HepG2 (cell line): ENCODE measurements around the gene COX4I2. TPM values are rescaled to one million over a fixed set of nuclear protein-coding genes. Genes with fewer than 3 reads are reported as not detected.
A peak's percentile ranks its signal among the peaks of the same experiment; 100 is the strongest.

ENCODE experiments used
- BRF2 ChIP-seq: sonication (generic); formaldehyde crosslinking; IDR thresholded peaks from 2 replicates; pipeline ENCODE4 v1.8.1; 2022; ENCODE audit warnings: mild to moderate bottlenecking, missing genetic modification reagents
- GZF1 ChIP-seq: sonication (generic); formaldehyde crosslinking; IDR thresholded peaks from 2 replicates; pipeline ENCODE4 v1.5.1; 2020; ENCODE audit warnings: mild to moderate bottlenecking, missing genetic modification reagents
- MAFF ChIP-seq: IDR thresholded peaks from 2 replicates; pipeline ENCODE4 v1.6.1; 2011; ENCODE audit warnings: low read depth, low read length, improper control_type of control experiment
- NR0B2 ChIP-seq: sonication (generic); formaldehyde crosslinking; IDR thresholded peaks from 2 replicates; pipeline ENCODE4 v1.4.0; 2020; ENCODE audit warnings: mild to moderate bottlenecking, missing genetic modification reagents
- PAXIP1 ChIP-seq: sonication (generic); formaldehyde crosslinking; conservative IDR thresholded peaks from 2 replicates; pipeline ENCODE4 v1.4.0; 2020; ENCODE audit warnings: mild to moderate bottlenecking, missing genetic modification reagents, moderate library complexity
- RBM39 ChIP-seq: fragments of 200-400 bp; formaldehyde crosslinking; IDR thresholded peaks from one replicate; pipeline ENCODE4 v1.6.1; 2018; ENCODE audit warnings: antibody characterized with exemption, mild to moderate bottlenecking, low read depth, low read length; ENCODE audit not compliant: poor library complexity, severe bottlenecking
- REPIN1 ChIP-seq: sonication (generic); formaldehyde crosslinking; IDR thresholded peaks from 2 replicates; pipeline ENCODE4 v1.8.0; 2022; ENCODE audit warnings: missing genetic modification reagents, low read depth, mild to moderate bottlenecking, borderline replicate concordance
- TRIM22 ChIP-seq: fragments of 450-650 bp; IDR thresholded peaks from 2 replicates; pipeline ENCODE4 v1.6.1; 2017
- ZFP90 ChIP-seq: sonication (generic); formaldehyde crosslinking; IDR thresholded peaks from 2 replicates; pipeline ENCODE4 v1.8.0; 2022; ENCODE audit warnings: missing genetic modification reagents, mild to moderate bottlenecking, inconsistent platforms, borderline replicate concordance
- ZNF367 ChIP-seq: sonication (generic); formaldehyde crosslinking; IDR thresholded peaks from 2 replicates; pipeline ENCODE4 v1.4.0; 2020; ENCODE audit warnings: missing genetic modification reagents, borderline replicate concordance
- ZNF574 ChIP-seq: sonication (generic); formaldehyde crosslinking; IDR thresholded peaks from 2 replicates; pipeline ENCODE4 v1.4.0; 2020; ENCODE audit warnings: missing genetic modification reagents
- ZNF781 ChIP-seq: sonication (generic); formaldehyde crosslinking; IDR thresholded peaks from 2 replicates; pipeline ENCODE4 v1.5.1; 2020; ENCODE audit warnings: borderline replicate concordance, mild to moderate bottlenecking, missing genetic modification reagents; ENCODE audit errors: not compliant biosample characterization
- ZXDC ChIP-seq: sonication (generic); formaldehyde crosslinking; IDR thresholded peaks from 2 replicates; pipeline ENCODE4 v1.5.0; 2020; ENCODE audit warnings: mild to moderate bottlenecking, missing genetic modification reagents
- polyA plus RNA-seq, 8 experiments: library from polyadenylated mRNA; depleted of rRNA in 3 of 8; stranded (reverse) in 7 of 8; unstranded in 1 of 8; fragments of >200 nt; fragmentation: Illumina TruSeq in 4 of 8; extraction: Trizol in 4 of 8; gene quantifications; 2 replicates each; pipeline versions ENCODE4 v1.2.1 to v1.2.3, GENCODE V29; 2011 to 2016; ENCODE audit warnings: low read depth in 4 of 8, missing spikeins in 1 of 8, mixed read lengths in 1 of 8; ENCODE audit not compliant: insufficient read depth in 1 of 8
- total RNA-seq, 5 experiments: library from RNA; depleted of rRNA; stranded (reverse); fragments of >200 nt; fragmentation: Illumina TruSeq; extraction: Trizol; gene quantifications; 2 replicates each; pipeline ENCODE4 v1.2.3, GENCODE V29; 2016; ENCODE audit warnings: low read depth in 1 of 5

The COX4I2 gene
- total and polyA plus RNA-seq, 2 of the 13 experiments (the other 11 are each of a cell fraction or from before 2014, with no cell fraction given) = 1.1 TPM; not detected in 1

GRCh38 chr20:31594558-31595379 lies 42.9 kb upstream of the COX4I2 start (continued):
- TF ChIP-seq TRIM22 (no peak), PAXIP1 (CRISPR knock-in tag) (peak; percentile 82), ZFP90 (CRISPR knock-in tag) (peak; percentile 43; the same call in 1 of the 2 replicates), BRF2 (CRISPR knock-in tag) (no peak), MAFF (no peak), RBM39 (no peak), ZNF781 (CRISPR knock-in tag) (no peak), ZNF574 (CRISPR knock-in tag) (peak; percentile 67; the same call in 1 of the 2 replicates), NR0B2 (CRISPR knock-in tag) (no peak), GZF1 (CRISPR knock-in tag) (no peak), REPIN1 (0 out of 2 replicates have a peak, but pooled peaks have one; percentile 0), ZXDC (CRISPR knock-in tag) (peak; percentile 96; the same call in 1 of the 2 replicates), ZNF367 (CRISPR knock-in tag) (no peak)
